Naive thymus-derived CD4-positive, alpha-beta T cell (primary cell): ENCODE data around the gene TMEM59. TPM values are rescaled to one million over a fixed set of nuclear protein-coding genes. Genes with fewer than 3 reads are reported as not detected.

Experiments used
- ATAC-seq: fragments of 150-1000 bp; cut with Tn5 transposase; 2 replicates; pipeline ENCODE4 v1.10.0; 2021; ENCODE audit warnings: mild to moderate bottlenecking, moderate library complexity
- CTCF ChIA-PET: fragments of 350-600 bp; sonication (Branson Sonifier 250); formaldehyde crosslinking; loops from one replicate; lab custom pipeline; 2021; ENCODE audit warnings: antibody characterized with exemption; lab: Charles Lee
- POLR2A ChIA-PET: fragments of 350-600 bp; sonication (Branson Sonifier 250); formaldehyde crosslinking; loops from one replicate; lab custom pipeline; 2021; ENCODE audit warnings: antibody characterized with exemption, inconsistent platforms; lab: Charles Lee
- DNase-seq, 9 donors: peaks; one replicate each; pipeline versions ENCODE4 v3.0.0 to v3.0.0-alpha.2; 2020 to 2022; ENCODE audit warnings: mixed read lengths in 1 of 9
- H3K27ac ChIP-seq: one replicate; pipeline ENCODE4 v1.7.0; 2013; ENCODE audit warnings: mild to moderate bottlenecking, low read depth, low read length, moderate library complexity
- H3K27me3 ChIP-seq, 2 donors: one replicate each; pipeline ENCODE4 v1.7.0; 2013; ENCODE audit warnings: low read length in 2 of 2, mild to moderate bottlenecking in 2 of 2, moderate library complexity in 2 of 2; ENCODE audit not compliant: control insufficient read depth in 2 of 2, insufficient read depth in 2 of 2
- H3K36me3 ChIP-seq, 3 experiments: 1 replicate in 2 of 3; 2 replicates in 1 of 3; pipeline ENCODE4 v1.7.0; 2013; ENCODE audit warnings: low read length in 3 of 3, mild to moderate bottlenecking in 3 of 3, moderate library complexity in 1 of 3; ENCODE audit not compliant: insufficient read depth in 3 of 3, control insufficient read depth in 2 of 3
- H3K4me1 ChIP-seq, 2 donors: one replicate each; pipeline ENCODE4 v1.7.0; 2013; ENCODE audit warnings: low read length in 2 of 2, mild to moderate bottlenecking in 2 of 2, moderate library complexity in 1 of 2; ENCODE audit not compliant: control insufficient read depth in 2 of 2, insufficient read depth in 2 of 2
- H3K4me3 ChIP-seq: 2 replicates; pipeline ENCODE4 v1.7.0; 2013; ENCODE audit warnings: mild to moderate bottlenecking, low read length
- H3K9me3 ChIP-seq, 3 experiments: 1 replicate in 2 of 3; 2 replicates in 1 of 3; pipeline ENCODE4 v1.7.0; 2013; ENCODE audit warnings: low read length in 3 of 3; ENCODE audit not compliant: control insufficient read depth in 2 of 3
- H3K27ac Mint-ChIP-seq, 9 donors: one replicate each; pipeline ENCODE4 v1.8.0; 2020 to 2022; ENCODE audit warnings: mixed read lengths in 9 of 9, mild to moderate bottlenecking in 8 of 9, moderate library complexity in 5 of 9, inconsistent platforms in 2 of 9
- H3K27me3 Mint-ChIP-seq, 5 donors: one replicate each; pipeline ENCODE4 v1.8.0; 2021 to 2022; ENCODE audit warnings: mixed read lengths in 5 of 5, mild to moderate bottlenecking in 1 of 5
- H3K36me3 Mint-ChIP-seq, 5 donors: one replicate each; pipeline ENCODE4 v1.8.0; 2020 to 2022; ENCODE audit warnings: mixed read lengths in 5 of 5, mild to moderate bottlenecking in 3 of 5, inconsistent platforms in 1 of 5
- H3K4me1 Mint-ChIP-seq, 7 donors: one replicate each; pipeline ENCODE4 v1.8.0; 2020 to 2022; ENCODE audit warnings: mixed read lengths in 7 of 7, mild to moderate bottlenecking in 3 of 7, inconsistent platforms in 1 of 7
- H3K4me3 Mint-ChIP-seq, 10 donors: one replicate each; pipeline ENCODE4 v1.8.0; 2020 to 2022; ENCODE audit warnings: mild to moderate bottlenecking in 10 of 10, mixed read lengths in 10 of 10, moderate library complexity in 6 of 10, inconsistent platforms in 2 of 10
- H3K9me3 Mint-ChIP-seq, 11 donors: one replicate each; pipeline ENCODE4 v1.8.0; 2020 to 2022; ENCODE audit warnings: mixed read lengths in 11 of 11, mild to moderate bottlenecking in 4 of 11, inconsistent platforms in 1 of 11, moderate library complexity in 1 of 11
- intact Hi-C, 2 donors: fragments of 100-400 bp; cut with micrococcal nuclease; formaldehyde crosslinking; loops; one replicate each; pipeline ENCODE4 v1.15.1; 2023
- polyA plus RNA-seq, 2 donors: library from polyadenylated mRNA; unstranded; fragments of 300-500 nt; fragmentation: Illumina TruSeq; gene quantifications; one replicate each; pipeline ENCODE4 v1.2.3, GENCODE V29; 2021
- total RNA-seq, 6 experiments: library from RNA in 5 of 6; stranded (reverse) in 5 of 6; gene quantifications; 1 replicate in 5 of 6; 2 replicates in 1 of 6; pipeline ENCODE4 v1.2.3 and lab custom pipeline; 2021 to 2026

Gene TMEM59, protein sequence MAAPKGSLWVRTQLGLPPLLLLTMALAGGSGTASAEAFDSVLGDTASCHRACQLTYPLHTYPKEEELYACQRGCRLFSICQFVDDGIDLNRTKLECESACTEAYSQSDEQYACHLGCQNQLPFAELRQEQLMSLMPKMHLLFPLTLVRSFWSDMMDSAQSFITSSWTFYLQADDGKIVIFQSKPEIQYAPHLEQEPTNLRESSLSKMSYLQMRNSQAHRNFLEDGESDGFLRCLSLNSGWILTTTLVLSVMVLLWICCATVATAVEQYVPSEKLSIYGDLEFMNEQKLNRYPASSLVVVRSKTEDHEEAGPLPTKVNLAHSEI
- 100 to 1,000 TPM; 127 to 197 (median 183) TPM for total RNA-seq
- polyA plus RNA-seq: 100 to 1,000 TPM; 403 to 545 TPM
- 71.2 reads per million, percentile 78 among the genes with 10 or more reads in this experiment for total RNA-seq (lab: John Stamatoyannopoulos, UW)

DNA sequence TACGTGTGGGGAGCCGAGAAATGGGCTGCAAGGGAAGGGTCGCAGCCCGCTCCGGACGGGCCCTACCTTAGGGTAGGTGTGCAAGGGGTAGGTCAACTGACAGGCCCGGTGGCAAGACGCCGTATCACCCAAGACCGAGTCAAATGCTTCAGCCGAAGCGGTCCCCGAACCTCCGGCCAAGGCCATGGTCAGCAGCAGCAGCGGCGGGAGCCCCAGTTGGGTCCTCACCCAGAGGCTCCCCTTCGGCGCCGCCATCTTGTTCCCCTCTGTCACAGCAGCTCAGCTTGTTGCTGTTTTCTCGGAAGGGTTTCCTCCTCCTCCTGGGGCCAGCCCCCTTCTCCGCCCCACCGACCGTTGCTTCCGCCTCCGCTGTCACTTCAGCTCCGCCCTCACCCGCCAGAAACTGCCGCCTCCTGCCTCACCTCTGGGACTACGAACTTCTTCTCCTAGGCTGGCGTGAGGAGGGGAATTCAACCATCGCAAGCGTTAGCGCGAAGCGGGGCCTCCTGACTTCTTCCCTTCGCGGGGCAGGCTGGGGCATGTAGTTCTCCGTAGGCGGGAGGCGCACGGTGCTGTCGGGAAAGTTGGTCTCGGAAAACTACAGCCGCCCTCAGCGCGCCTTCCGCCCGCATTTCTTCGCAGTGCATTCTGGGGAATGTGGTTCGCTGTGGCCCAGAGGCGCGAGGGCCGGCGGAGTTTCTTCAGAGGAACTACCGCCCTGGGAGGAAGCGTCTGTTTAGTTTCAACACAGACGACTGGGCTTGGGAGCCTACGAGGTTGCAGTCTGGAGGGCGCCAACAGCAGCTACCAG is at the start of gene TMEM59, which contains the start of gene TCEANC2:
TMEM59 (minus strand) TSS at position 271 of the 811 bp plus-strand sequence; CDS start at position 255, 16 bp downstream.
TCEANC2 (plus strand) TSS at position 675 of the 811 bp plus-strand sequence. CDS start 815 bp downstream, outside the sequence.
- CTCF ChIA-PET: interaction anchor here (0.8 to 1.1 kb wide), 2 partner anchors 470 to 749 kb away, joined by 3 read pairs; no protein-coding TSS in a partner anchor
- POLR2A ChIA-PET: interaction anchor here (0.5 to 2.1 kb wide), 15 partner anchors 8 to 748 kb away, joined by 3 to 17 read pairs (median 3); partner anchors contain the start of genes CYB5RL, IFT25, LRRC42 and MRPL37
- H3K4me1 ChIP-seq: peaks cover 23 to 34% of the 10 kb centered on the region in 2 donors
- H3K4me3 Mint-ChIP-seq: no peak within 1 kb of the TSS
- intact Hi-C loops: loop anchor here (1.0 to 10.0 kb wide), 23 partner anchors 17 to 1996 kb away; partner anchors contain the start of genes CPT2 (in 2 of the 2), CYB5RL (in 2 of the 2), IFT25 (in 2 of the 2) and MRPL37 (in 2 of the 2)
- H3K27ac ChIP-seq: peak within 1 kb of the TSS; percentile 92
- ATAC-seq (peak; percentile 94), DNase-seq (peak; percentile 84 to 99 (median 98))
- peaks cover 0 to 7% (median 0%) of the 10 kb centered on the region in 3 experiments for H3K36me3 ChIP-seq
- H3K9me3 Mint-ChIP-seq: no peaks in the 10 kb centered on the region
- H3K27me3 ChIP-seq: no peaks in the 10 kb centered on the region
- H3K9me3 ChIP-seq: no peaks in the 10 kb centered on the region
- no peak within 1 kb of the TSS for H3K27ac Mint-ChIP-seq
- peak within 1 kb of the TSS; percentile 94 for H3K4me3 ChIP-seq
- no peaks in the 10 kb centered on the region for H3K27me3 Mint-ChIP-seq
- H3K36me3 Mint-ChIP-seq: peaks cover 0 to 16% (median 10%) of the 10 kb centered on the region in 5 donors
- peaks cover 27 to 62% (median 52%) of the 10 kb centered on the region in 7 donors for H3K4me1 Mint-ChIP-seq

DNA sequence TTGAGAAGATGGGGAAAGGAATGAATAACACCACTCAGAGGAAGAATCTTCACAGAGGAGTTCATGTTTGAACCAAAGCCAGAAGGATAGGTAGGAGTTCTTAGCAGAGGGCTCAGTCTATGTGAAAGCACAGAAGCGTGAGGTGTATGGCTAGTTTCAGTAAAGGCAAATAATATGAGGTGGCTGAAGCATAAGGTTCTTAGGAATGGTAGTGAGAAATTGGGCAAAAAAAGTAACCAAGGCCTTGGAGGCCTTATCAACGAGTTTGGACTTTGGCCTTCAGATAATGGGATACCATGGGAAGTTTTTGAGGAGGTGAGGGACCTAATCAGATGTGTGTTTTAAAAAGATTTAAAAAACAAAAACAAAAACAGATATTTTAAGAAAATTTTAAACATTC is 47.5 kb upstream of the TMEM59 start:
- Histone ChIP-seq H3K9me3 (no peaks in the 10 kb centered on the region), H3K4me1 (no peaks in the 10 kb centered on the region), H3K27ac (no peak overlapping the region), H3K36me3 (peaks cover 0 to 27% (median 3%) of the 10 kb centered on the region in 3 experiments), H3K27me3 (no peaks in the 10 kb centered on the region), H3K4me3 (no peak overlapping the region)
- Mint-ChIP-seq H3K4me3 (no peak overlapping the region), H3K27me3 (no peaks in the 10 kb centered on the region), H3K4me1 (peaks cover 0 to 8% (median 6%) of the 10 kb centered on the region in 7 donors), H3K9me3 (peaks cover 0 to 2% (median 0%) of the 10 kb centered on the region in 11 donors), H3K36me3 (peaks cover 10 to 59% (median 35%) of the 10 kb centered on the region in 5 donors), H3K27ac (peak overlapping the region in 1 of 9 donors; percentile 0)
- CTCF ChIA-PET: no interaction called here
- intact Hi-C loops: no loop called here
- no peak for DNase-seq
- POLR2A ChIA-PET: no interaction called here
- ATAC-seq: no peak

DNA sequence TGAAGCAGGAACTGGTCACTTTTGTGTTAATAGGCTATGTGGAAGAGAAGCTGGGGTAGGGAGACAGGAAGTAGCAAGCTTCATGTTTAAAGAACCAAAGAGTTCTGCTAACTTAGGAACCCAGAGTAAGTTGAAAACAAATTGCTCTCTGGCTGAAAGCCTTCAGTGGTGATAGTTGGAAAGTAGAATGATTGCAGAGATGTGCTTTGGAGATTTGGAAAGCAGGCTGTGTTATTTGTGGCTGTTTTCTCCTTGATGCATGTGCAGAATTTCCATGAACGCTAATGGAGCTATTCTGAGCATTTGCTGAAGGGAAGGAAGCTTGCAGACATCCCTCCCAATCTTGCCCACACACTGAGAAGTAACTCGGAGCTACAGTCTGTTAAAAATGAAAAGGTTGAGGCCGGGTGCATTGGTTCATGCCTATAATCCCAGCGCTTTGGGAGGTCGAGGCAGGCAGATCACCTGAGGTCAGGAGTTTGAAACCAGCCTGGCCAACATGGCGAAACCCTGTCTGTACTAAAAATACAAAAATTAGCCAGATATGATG is 46.1 kb upstream of the TMEM59 start:
- H3K27ac ChIP-seq: no peak overlapping the region
- H3K4me3 Mint-ChIP-seq: no peak overlapping the region

DNA sequence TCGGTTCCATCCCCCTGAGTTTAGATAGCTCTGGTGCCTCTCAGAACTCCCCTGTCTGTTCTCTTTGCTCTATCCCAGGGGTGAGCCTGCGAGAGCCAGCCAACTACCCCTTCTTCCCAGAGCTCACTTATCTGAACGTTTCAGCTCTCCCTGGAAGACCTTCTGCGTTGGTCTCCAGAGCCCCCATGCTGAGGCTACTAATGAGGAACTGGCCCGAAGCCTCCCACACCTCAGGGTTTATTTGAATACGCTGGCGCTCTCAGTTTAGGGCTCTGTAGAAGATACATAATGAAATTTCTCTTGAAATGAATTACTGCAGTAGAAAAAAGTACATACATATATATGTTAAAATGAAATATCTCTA is 43.9 kb upstream of the TMEM59 start:
- Histone ChIP-seq H3K4me1 (no peaks in the 10 kb centered on the region), H3K36me3 (peaks cover 0 to 24% (median 3%) of the 10 kb centered on the region in 3 experiments), H3K4me3 (no peak overlapping the region), H3K27ac (no peak overlapping the region), H3K9me3 (no peaks in the 10 kb centered on the region), H3K27me3 (no peaks in the 10 kb centered on the region)
- H3K9me3 Mint-ChIP-seq: peaks cover 0 to 1% (median 0%) of the 10 kb centered on the region in 11 donors
- H3K4me1 Mint-ChIP-seq: peaks cover 0 to 11% (median 6%) of the 10 kb centered on the region in 7 donors
- intact Hi-C loops: no loop called here
- H3K4me3 Mint-ChIP-seq: no peak overlapping the region
- CTCF ChIA-PET: no interaction called here
- ATAC-seq (no peak), DNase-seq (no peak)
- H3K27me3 Mint-ChIP-seq: no peaks in the 10 kb centered on the region
- peaks cover 4 to 55% (median 25%) of the 10 kb centered on the region in 5 donors for H3K36me3 Mint-ChIP-seq
- POLR2A ChIA-PET: no interaction called here
- no peak overlapping the region for H3K27ac Mint-ChIP-seq

More for the DNA sequence above, 46.1 kb upstream of the TMEM59 start:
- peaks cover 0 to 8% (median 6%) of the 10 kb centered on the region in 7 donors for H3K4me1 Mint-ChIP-seq
- Histone ChIP-seq H3K36me3 (peaks cover 0 to 32% (median 3%) of the 10 kb centered on the region in 3 experiments), H3K4me3 (no peak overlapping the region), H3K4me1 (no peaks in the 10 kb centered on the region), H3K27me3 (no peaks in the 10 kb centered on the region), H3K9me3 (no peaks in the 10 kb centered on the region)
- ATAC-seq (no peak), DNase-seq (no peak)
- peaks cover 0 to 2% (median 0%) of the 10 kb centered on the region in 11 donors for H3K9me3 Mint-ChIP-seq
- peak overlapping the region in 2 of 9 donors; percentile 29 to 42 for H3K27ac Mint-ChIP-seq
- CTCF ChIA-PET: no interaction called here
- intact Hi-C loops: no loop called here
- POLR2A ChIA-PET: no interaction called here
- peaks cover 10 to 63% (median 35%) of the 10 kb centered on the region in 5 donors for H3K36me3 Mint-ChIP-seq
- no peaks in the 10 kb centered on the region for H3K27me3 Mint-ChIP-seq

DNA sequence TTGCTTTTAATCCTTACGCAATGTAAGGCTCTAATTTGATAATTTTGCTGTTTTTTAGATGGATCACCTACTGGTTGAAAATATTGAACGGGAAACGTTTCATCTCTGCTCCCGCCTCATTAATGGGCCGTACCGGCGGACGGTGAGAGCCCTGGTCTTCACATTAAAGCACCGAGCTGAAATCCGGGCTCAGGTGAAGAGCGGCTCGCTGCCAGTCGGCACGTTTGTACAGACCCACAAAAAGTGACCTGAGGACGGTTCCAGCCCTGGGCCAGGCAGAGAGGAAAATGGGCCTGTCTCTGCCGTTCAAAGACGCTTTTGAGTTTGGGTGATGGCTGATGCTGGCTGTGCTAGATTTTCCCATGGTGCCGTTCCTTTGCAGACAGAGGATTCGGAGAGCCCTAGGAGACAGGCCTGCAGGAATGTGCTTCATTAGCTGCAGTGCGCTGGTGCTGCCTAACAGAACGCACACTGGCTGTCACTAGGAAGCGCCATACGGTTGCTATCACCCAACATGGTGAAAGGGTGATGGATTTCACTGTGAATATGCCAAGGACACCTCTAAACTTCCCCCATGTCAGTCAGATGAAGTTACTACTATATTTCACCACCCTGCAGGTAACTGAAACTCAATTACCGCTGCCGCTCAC is 43.3 kb upstream of the TMEM59 start:
- Mint-ChIP-seq H3K27me3 (no peaks in the 10 kb centered on the region), H3K4me1 (peaks cover 0 to 11% (median 6%) of the 10 kb centered on the region in 7 donors), H3K9me3 (peaks cover 0 to 1% (median 0%) of the 10 kb centered on the region in 11 donors), H3K27ac (peak overlapping the region in 1 of 9 donors; percentile 24), H3K4me3 (no peak overlapping the region), H3K36me3 (peaks cover 4 to 56% (median 23%) of the 10 kb centered on the region in 5 donors)
- H3K4me3 ChIP-seq: no peak overlapping the region
- intact Hi-C loops: no loop called here
- ATAC-seq: no peak
- CTCF ChIA-PET: no interaction called here
- POLR2A ChIA-PET: no interaction called here
- no peaks in the 10 kb centered on the region for H3K27me3 ChIP-seq
- peaks cover 0 to 25% (median 3%) of the 10 kb centered on the region in 3 experiments for H3K36me3 ChIP-seq
- no peak overlapping the region for H3K27ac ChIP-seq
- no peaks in the 10 kb centered on the region for H3K9me3 ChIP-seq
- no peaks in the 10 kb centered on the region for H3K4me1 ChIP-seq
- DNase-seq: no peak
